ENCODE results near the gene CTNNA3.
"Not testable (repeated sequence)": the region's sequence is repeated elsewhere in the genome, so short reads cannot be mapped to it uniquely, and the experiment has no call there.

Gene CTNNA3

DNA sequence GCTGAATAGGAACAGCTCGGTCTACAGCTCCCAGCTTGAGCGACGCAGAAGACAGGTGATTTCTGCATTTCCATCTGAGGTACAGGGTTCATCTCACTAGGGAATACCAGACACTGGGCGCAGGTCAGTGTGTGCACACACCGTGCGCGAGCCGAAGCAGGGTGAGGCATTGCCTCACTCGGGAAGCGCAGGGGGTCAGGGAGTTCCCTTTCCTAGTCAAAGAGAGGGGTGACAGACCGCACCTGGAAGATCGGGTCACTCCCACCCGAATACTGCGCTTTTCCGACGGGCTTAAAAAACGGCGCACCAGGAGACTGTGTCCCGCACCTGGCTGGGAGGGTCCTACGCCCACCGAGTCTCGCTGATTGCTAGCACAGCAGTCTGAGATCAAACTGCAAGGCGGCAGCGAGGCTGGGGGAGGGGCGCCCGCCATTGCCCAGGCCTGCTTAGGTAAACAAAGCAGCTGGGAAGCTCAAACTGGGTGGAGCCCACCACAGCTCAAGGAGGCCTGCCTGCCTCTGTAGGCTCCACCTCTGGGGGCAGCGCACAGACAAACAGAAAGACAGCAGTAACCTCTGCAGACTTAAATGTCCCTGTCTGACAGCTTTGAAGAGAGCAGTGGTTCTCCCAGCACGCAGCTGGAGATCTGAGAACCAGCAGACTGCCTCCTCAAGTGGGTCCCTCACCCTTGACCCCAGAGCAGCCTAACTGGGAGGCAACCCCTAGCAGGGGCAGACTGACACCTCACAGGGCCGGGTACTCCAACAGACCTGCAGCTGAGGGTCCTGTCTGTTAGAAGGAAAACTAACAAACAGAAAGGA, 465.1 kb downstream of the CTNNA3 start:
- not testable (repeated sequence) for DNase-seq

GRCh38 chr10:67225226-67225625, 470.8 kb downstream of the CTNNA3 start:
- no peak for DNase-seq

GRCh38 chr10:67224553-67224952, 471.4 kb downstream of the CTNNA3 start:
- DNase-seq, result no peak

DNA sequence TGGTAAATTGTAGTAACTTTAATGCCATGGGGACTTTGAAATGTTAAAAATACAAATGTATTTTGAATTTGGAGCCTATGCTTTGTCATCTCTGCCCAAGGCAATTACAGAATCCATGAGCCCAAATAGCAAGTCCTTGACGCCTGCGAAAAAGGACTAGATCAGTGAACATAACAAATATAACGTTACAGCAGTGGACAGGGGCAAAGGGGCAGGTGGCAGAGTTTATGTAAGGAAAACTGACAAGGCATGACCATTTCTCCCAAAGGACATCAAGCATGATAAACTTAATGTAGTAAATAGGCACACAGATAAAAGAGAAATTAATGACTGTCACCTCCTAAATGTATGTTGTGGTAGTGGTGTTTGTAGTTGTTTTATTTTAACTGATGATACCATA, 473.1 kb downstream of the CTNNA3 start:
- DNase-seq, result no peak

GRCh38 chr10:67221939-67222494, 474.0 kb downstream of the CTNNA3 start:
- no peak for DNase-seq

- no peak for DNase-seq
Measured at GRCh38 chr10:67211680-67212079, 484.3 kb downstream of the CTNNA3 start.

DNA sequence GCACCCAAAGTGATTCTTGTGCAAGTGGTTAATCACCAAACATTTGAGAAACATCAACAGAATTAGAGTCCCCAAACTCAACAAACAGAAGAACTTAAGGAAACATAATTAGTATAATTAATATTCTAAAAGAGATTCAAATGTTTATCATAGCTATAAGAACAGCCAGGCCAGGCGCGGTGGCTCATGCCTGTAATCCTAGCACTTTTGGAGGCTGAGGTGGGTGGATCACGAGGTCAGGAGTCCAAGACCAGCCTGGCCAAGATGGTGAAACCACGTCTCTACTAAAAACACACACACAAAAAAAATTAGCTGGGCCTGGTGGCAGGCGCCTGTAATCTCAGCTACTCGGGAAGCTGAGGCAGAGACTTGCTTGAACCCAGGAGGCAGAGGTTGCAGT, 488.1 kb downstream of the CTNNA3 start:
- not testable (repeated sequence) for DNase-seq

DNA sequence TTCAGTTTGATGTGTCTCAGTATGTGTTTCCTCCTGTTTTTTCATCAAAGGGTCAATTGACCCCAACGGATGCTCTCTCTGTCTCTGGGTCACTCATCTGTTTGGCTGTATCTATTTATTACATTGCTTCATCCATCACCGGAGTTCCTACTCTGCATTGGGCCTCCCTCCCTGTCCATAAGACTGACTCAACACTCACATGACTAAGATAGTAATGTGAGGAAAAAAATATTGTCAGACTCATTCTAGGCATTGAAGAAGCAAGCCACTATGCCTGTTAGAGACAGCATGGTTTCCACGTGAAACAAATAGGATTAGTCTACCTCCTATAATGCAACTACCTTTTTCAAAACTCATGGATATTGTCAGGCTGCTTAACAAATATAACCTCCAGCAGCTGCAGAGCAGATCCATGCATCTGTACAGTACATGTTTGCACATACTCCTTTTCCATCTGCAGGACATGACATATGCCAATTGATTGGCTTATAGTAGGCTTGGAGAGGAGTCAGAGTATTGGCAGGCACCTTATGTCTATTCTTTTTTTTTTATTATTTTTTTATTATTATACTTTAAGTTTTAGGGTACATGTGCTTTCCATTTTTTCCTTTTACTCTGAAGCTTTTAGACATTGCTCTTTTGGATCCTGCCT, 495.0 kb downstream of the CTNNA3 start:
- DNase-seq, result no peak

- DNase-seq, result no peak
Measured at GRCh38 chr10:67175354-67175753, 520.6 kb downstream of the CTNNA3 start.

- DNase-seq, result no peak
Measured at GRCh38 chr10:67173787-67174186, 522.2 kb downstream of the CTNNA3 start.

- DNase-seq, result no peak
Measured at GRCh38 chr10:67171970-67172369, 524.0 kb downstream of the CTNNA3 start.

DNA sequence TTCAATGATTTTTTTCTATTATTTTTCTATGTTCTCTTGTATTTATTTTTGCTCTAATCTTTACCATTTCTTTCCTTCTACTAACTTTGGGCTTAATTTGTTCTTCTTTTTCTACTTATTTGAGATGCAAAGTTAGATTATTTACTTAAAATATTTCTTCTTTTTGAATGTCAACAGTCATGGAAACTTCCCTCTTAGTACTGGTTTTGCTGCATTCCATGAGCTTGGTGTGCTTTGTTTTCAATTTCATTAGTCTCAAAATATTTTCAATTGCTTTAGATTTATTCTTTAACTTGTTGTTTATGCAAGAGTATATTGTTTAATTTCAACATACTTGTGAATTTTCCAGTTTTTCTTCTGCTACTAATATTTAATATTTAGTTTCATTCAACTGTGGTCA, 539.8 kb downstream of the CTNNA3 start:
- DNase-seq, result no peak

DNA sequence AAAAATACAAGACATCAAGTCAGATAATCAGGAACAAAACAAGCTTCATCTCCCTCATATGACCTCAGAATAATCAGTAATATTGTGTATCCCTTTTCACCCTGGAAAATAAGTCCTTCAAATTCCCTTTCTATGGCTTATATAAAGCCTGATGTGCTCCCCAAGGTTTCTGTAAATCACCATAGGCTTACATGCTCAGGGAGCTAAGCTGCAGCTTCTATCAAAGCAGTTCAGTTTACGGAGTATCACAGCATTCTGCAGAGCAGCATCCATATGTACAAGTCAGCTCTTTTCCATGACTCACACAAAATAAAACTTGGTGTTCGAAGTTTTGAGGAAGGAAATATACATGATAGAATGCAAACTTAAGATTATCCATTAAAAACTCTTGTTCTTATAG, 544.5 kb downstream of the CTNNA3 start:
- no peak for DNase-seq

- no peak for DNase-seq
Measured at GRCh38 chr10:67144530-67144929, 551.5 kb downstream of the CTNNA3 start.

DNA sequence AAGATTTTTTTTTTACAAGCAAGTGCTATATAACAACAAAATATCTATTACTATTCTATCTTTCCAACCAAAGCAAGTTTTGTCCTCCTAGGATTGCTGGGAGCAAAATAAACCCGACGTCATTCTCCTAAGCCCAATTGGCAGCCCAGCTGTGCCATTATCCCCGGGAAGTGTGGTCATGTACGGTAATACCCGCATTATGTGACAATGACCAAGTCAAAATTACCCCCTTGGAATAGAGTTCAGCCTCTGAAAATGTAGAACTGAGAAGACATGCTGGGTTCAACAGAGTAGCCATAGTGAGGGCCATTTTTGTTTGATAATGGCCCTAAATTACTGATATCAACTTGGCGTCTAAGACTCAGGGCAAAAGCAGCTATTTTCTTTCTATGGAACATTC, 554.7 kb downstream of the CTNNA3 start:
- DNase-seq, result no peak

DNA sequence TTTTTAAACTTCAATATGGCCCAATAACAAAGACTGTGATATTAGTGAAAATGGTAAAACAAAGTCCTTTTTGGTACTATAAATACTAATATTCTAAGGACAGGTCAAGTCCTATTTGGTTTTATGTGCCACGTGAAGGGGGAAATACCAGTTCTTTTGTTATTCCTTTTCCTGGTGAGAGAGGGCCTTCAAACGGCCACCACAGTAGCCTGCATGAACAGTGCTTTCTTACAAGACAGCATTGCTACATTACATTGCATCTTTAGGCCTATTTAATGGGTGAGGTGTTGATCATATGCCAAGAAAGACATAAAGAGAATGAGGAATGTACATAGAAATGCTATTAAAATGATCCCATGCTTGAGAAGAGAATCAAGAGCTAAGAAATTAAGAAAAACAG, 555.4 kb downstream of the CTNNA3 start:
- no peak for DNase-seq

GRCh38 chr10:67127441-67127840, 568.6 kb downstream of the CTNNA3 start:
- DNase-seq, result no peak

GRCh38 chr10:67119651-67120050, 576.3 kb downstream of the CTNNA3 start:
- no peak for DNase-seq

DNA sequence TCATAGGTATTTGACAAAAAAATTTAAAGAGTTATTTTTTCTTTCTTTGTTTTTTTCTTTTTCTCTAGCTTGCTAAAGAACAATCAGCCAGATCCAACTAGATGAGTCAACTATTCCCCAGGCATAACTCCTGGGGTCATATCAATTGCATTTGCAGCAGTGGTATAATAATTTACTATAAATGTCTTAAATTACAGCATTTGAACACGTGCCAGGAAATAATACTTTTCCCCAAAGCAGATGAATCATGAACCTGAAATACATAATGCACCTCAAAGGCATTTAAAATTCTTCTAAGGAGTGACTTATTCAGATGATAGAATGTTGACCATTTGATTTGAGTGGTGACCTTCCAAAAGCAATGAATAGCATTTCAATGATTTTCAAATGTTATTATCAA, 580.0 kb downstream of the CTNNA3 start:
- no peak for DNase-seq

GRCh38 chr10:67114945-67115344, 581.0 kb downstream of the CTNNA3 start:
- no peak for DNase-seq

DNA sequence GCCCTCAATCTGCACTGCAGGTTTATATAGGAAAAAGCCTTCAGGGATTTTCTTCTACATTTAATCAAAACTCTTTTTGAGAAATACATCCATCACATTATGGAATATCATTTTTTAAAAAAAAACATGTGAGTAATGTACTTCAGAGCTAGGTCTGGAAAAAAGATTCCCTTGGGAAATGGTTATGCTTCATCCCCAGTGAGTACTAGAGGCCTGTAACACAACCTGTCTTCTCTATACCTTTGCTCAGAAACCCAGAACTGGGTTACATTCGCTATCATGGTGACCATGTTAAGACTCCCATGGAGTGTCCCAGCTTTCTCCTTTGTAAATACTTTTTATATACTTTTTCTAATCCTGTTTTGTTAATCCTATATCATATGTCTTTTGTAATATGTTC, 583.2 kb downstream of the CTNNA3 start:
- DNase-seq, result no peak

DNA sequence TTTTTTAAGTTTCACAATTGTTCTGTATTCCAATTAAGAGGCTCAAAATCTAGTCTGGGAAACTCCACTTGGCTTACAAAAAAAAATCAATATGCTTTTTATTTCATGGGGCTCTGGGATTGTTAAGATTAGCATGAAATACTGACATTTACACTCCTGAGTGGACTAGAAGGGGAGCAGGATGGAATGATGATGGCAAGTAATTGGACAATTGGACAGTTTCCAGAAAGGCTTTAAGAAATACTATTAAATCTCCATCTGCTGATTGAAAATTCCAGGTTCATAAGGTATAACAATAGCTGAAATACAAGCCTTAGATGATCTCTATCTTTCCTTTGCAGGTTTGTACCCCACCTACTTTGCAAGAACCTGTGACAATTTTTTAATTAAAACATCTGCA, 585.7 kb downstream of the CTNNA3 start:
- peak; percentile 20 to 43 for DNase-seq

GRCh38 chr10:67107670-67108069, 588.3 kb downstream of the CTNNA3 start:
- no peak for DNase-seq

- DNase-seq, result no peak
Measured at GRCh38 chr10:67100951-67101350, 595.0 kb downstream of the CTNNA3 start.
